Measurements from ENCODE around the gene GAD1.

GAD1 gene

GRCh38 chr2:170816504-170817092 is at the start of gene GAD1:
TSS of gene GAD1 (plus strand) at chr2:170816887. CDS start at chr2:170818592, 1,705 bp downstream.
- no peak for TF ChIP-seq CTCF (IDR thresholded peaks at IDR 0.05)

GRCh38 chr2:170770008-170770605 is 46.6 kb upstream of the GAD1 start, which contains the start of gene ERICH2:
TSS of gene ERICH2 (plus strand) at chr2:170770378. CDS start at chr2:170770682, 304 bp downstream.
- no peak; the same call in 1 of the 2 replicates for TF ChIP-seq CTCF (IDR thresholded peaks at IDR 0.05)

GRCh38 chr2:170770606-170771420 is 45.9 kb upstream of the GAD1 start:
- TF ChIP-seq CTCF (IDR thresholded peaks at IDR 0.05): no peak

GRCh38 chr2:170771421-170771937 is 45.2 kb upstream of the GAD1 start:
- TF ChIP-seq CTCF (IDR thresholded peaks at IDR 0.05): no peak

GRCh38 chr2:170772295-170772694 is 44.4 kb upstream of the GAD1 start:
- TF ChIP-seq CTCF (IDR thresholded peaks at IDR 0.05): no peak

GRCh38 chr2:170774074-170774473 is 42.6 kb upstream of the GAD1 start:
- no peak for TF ChIP-seq CTCF (IDR thresholded peaks at IDR 0.05)

- no peak for TF ChIP-seq CTCF (IDR thresholded peaks at IDR 0.05)
These were observed 37.8 kb upstream of the GAD1 start for GRCh38 chr2:170778900-170779299.
